22Rv1 (cell line): ENCODE measurements around the gene MPST.
A peak's percentile ranks its signal among the peaks of the same experiment; 100 is the strongest.

ENCODE experiments used
- H3K27ac ChIP-seq: fragments of 450-650 bp; 2 replicates; pipeline ENCODE4 v1.5.1; 2017
- ZFX ChIP-seq: fragments of 450-650 bp; IDR thresholded peaks from 2 replicates; pipeline ENCODE4 v1.6.1; 2017; ENCODE audit warnings: antibody characterized with exemption, borderline replicate concordance
- TF ChIP-seq, protein P1 (sequence below): fragments of 450-650 bp; IDR thresholded peaks from 2 replicates; pipeline ENCODE4 v1.5.1; 2017; ENCODE audit warnings: mild to moderate bottlenecking

Gene MPST

DNA sequence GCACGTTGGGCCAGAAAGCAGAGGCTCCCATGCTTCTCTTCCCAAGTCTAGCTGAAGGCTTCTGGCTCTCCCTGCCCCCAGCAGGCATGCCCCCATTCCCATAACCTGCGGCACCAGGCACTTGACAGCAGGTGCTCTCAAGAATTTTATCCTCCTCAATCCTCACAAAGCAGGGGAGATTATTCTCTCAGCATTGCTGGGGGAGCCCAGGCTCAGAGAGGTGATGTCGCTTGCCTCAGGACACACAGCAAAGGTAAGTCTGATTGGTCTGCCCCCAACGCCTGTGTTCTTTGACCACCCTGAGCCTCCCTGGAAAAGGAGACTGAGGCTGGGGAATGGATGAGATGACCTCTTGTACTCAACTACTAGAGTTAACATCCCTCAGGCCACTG, 5.1 kb upstream of the MPST start:
- TF ChIP-seq ZFX: no peak
- TF ChIP-seq, protein P1, sequence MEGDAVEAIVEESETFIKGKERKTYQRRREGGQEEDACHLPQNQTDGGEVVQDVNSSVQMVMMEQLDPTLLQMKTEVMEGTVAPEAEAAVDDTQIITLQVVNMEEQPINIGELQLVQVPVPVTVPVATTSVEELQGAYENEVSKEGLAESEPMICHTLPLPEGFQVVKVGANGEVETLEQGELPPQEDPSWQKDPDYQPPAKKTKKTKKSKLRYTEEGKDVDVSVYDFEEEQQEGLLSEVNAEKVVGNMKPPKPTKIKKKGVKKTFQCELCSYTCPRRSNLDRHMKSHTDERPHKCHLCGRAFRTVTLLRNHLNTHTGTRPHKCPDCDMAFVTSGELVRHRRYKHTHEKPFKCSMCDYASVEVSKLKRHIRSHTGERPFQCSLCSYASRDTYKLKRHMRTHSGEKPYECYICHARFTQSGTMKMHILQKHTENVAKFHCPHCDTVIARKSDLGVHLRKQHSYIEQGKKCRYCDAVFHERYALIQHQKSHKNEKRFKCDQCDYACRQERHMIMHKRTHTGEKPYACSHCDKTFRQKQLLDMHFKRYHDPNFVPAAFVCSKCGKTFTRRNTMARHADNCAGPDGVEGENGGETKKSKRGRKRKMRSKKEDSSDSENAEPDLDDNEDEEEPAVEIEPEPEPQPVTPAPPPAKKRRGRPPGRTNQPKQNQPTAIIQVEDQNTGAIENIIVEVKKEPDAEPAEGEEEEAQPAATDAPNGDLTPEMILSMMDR: no peak
- no peak overlapping the region for H3K27ac ChIP-seq

DNA sequence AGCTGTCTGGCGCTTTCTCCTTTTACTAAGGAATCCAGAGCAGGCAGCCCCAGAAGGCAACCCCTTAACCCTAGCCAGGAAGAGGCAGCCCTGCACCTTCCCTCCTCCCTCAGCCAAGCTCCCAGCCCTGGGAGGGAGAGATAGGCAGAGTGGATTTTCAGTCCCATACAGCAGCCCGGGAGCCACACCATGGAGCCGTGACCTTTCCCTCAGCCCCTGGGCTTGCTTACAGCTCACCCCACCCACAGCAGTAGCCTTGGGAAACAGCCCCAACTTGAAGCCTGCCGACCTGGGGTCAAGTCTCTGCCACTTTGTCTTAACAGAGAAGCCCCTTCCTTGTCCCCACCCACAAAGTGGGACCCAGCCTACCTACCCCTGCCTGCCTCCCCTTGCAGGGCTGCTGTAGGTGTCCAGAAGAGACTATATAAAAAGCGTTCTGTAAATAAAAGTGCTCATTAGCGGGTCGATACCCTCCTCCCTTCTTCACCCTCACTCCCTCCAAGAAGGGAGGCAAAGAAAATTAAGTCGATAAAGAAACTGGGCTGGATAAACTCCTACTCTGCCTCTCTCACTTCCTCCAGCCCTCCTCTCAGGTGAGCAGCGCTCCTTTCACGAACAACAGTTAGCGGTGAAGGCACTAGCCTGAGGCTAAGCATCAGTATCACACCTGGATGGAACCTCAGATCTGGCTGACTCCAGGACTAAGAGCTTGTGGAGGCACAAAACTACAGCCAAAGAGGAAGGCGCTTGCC, 4.5 kb upstream of the MPST start:
- no peak overlapping the region for H3K27ac ChIP-seq

DNA sequence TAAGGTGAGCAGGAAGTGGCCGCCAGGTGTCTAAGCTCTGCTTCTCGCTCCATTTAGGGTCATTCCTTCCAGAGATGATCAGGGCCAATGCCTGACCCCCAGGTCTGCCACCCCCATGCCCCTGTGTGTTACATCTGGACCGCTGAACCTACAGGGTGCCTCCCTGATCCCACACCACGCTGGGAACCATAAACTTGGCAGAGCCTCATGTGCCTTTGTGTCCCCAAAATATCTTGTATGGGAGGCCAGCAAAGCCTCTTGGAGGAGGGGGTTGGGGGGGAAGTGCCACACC, 4.0 kb upstream of the MPST start:
- no peak for TF ChIP-seq ZFX
- TF ChIP-seq, protein P1: no peak
- no peak overlapping the region for H3K27ac ChIP-seq

More for the DNA sequence above, 4.5 kb upstream of the MPST start:
- TF ChIP-seq, protein P1: no peak

DNA sequence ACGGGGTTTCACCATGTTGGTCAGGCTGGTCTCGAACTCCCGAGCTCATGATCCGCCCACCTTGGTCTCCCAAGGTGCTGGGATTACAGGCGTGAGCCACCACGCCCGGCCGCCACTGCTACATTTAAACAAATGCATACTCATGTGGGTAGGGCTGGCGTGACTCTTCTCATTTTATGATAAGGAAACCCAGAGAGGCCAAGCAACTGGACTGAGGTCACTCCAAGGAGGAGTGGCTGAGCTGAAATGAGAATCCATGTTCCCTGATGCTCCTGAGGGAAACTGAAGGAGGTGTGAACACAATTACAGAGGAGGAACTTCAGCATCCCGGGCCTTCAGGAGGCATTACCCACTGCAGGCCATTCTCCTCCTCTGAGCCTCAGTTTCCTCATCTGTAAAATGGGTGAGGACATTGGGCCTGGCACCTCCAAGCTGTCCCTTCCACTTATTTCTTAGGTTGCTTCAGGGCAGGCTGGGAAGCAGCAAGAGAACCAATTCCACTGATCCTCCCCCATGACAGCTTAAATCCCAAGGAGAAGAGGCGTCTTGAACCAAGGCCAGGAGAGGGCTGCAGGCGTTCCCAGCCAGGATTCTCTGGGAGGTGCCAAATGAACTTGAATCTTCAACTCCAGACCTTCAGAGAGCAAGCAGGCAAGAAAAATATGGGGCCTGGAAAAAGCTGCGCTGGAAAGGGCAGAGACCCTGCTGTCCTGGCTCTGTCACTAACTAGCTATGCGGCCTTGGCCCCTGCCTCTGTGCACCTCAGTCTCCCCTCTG, 3.2 kb upstream of the MPST start:
- TF ChIP-seq, protein P1: no peak
- no peak for TF ChIP-seq ZFX
- H3K27ac ChIP-seq: no peak overlapping the region

DNA sequence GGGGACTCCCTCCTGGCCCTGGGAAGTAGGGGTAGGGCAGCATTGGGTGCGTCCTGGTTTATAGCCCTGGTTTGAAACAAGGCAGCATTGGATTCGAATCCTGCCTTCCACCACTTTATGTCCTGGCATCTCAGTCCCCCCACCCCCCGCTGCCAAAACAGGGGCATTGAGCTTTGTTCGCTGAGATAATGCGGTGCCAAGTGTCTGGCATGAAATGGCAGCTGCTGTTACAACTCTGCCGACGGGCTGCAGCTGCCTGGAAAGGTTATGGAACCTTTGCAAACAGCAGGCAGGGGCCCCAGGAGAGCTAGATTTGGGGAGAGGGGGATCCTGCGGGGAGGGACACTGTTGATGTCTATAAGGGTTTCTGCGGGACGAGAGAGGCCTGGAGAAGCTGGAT, 2.2 kb upstream of the MPST start:
- no peak for TF ChIP-seq ZFX
- TF ChIP-seq, protein P1: no peak
- H3K27ac ChIP-seq: no peak overlapping the region

DNA sequence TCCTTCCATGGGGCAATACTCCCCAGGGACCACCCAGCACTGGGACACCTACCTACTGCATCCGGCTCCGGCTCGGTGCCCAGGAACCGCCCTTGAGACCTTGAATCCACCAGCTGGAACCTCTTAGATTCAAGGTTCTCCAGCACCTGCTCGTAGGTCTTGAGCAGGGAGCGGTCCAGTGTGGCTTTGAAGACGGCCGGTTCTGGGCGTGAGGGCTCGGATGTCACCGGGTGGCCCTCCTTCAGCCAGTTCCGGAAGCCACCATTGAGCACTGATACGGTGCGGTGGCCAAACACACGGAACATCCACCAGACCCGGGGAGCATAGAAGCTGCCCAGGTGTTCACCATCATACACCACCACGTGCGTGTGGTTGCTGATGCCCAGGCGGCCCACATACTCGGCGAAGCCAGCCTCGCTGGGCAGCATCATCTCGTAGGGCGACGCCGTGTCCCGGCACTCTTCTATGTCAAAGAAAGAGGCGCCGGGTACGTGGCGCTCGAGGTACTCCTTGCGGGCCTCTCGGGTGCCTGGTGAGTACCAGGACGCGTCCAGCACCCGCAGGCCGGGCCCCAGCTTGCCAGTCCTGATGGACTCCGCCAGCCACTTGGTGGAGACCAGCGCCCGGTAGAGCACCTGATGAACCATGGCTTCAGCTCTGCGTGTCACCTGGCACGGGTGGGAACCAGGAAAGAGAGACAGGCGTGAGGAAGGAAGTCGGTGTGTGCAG, 1.3 kb upstream of the MPST start:
- TF ChIP-seq ZFX: no peak
- TF ChIP-seq, protein P1: no peak
- no peak overlapping the region for H3K27ac ChIP-seq

DNA sequence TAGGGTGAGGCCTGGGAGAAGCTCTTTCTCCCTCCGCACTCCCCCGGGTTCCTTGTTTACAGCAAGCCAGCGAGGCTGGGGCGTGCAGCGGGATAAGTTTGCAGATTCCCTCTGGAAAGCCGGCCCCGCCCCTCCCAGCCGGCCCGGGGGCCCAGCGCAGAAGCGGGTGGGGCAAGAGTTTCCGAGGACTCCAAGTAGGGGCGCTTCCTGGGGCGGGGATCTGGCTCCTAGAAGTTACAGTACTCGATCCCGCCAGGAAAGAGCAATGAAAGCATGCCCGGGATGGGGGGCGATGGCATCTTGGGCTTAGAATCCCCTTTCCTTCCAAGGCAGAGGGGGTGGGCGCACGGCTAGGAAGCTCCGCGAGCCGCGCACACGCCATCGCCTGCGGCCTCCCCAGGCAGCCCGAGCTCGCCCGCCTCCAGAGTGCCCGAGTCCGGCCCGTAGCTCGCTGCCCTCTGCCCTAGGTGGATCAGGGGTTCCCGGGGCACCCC, 680 bp upstream of the MPST start:
- TF ChIP-seq ZFX: no peak
- TF ChIP-seq, protein P1: no peak
- peak overlapping the region; percentile 73 for H3K27ac ChIP-seq
